ENCODE data around the gene USP2.

- TF ChIP-seq, protein P1, sequence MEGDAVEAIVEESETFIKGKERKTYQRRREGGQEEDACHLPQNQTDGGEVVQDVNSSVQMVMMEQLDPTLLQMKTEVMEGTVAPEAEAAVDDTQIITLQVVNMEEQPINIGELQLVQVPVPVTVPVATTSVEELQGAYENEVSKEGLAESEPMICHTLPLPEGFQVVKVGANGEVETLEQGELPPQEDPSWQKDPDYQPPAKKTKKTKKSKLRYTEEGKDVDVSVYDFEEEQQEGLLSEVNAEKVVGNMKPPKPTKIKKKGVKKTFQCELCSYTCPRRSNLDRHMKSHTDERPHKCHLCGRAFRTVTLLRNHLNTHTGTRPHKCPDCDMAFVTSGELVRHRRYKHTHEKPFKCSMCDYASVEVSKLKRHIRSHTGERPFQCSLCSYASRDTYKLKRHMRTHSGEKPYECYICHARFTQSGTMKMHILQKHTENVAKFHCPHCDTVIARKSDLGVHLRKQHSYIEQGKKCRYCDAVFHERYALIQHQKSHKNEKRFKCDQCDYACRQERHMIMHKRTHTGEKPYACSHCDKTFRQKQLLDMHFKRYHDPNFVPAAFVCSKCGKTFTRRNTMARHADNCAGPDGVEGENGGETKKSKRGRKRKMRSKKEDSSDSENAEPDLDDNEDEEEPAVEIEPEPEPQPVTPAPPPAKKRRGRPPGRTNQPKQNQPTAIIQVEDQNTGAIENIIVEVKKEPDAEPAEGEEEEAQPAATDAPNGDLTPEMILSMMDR (conservative IDR thresholded peaks at IDR 0.05 in 1 of 2, IDR thresholded peaks at IDR 0.05 in 1 of 2; ENCODE audit: extremely low read depth in 1 of 2, insufficient read depth in 1 of 2, low read depth in 1 of 2, low read length in 2 of 2) = no peak
- TF ChIP-seq EZH2 (IDR thresholded peaks at IDR 0.05; ENCODE audit: borderline replicate concordance, low read length) = no peak
These were observed 35.4 kb upstream of the USP2 start for GRCh38 chr11:119416606-119417580.

Measured in mammary epithelial cell (primary cell).